OCI-LY1 (cell line): ENCODE data around the gene ROR1.

ENCODE experiments used
- H2AFZ ChIP-seq: fragments of 200-600 bp; sonication (generic), shearing (Covaris generic); 2 replicates; pipeline ENCODE4 v1.6.0; 2014; ENCODE audit warnings: antibody characterized with exemption, mild to moderate bottlenecking, low read length
- H3F3A ChIP-seq: fragments of 200-600 bp; sonication (generic), shearing (Covaris generic); 2 replicates; pipeline ENCODE4 v1.6.0; 2014; ENCODE audit warnings: mild to moderate bottlenecking, antibody characterized with exemption, low read length, moderate library complexity; ENCODE audit not compliant: insufficient read depth
- H3K27ac ChIP-seq: fragments of 200-600 bp; sonication (generic); 2 replicates; pipeline ENCODE4 v1.5.1; 2014; ENCODE audit warnings: low read length, mixed run types, mild to moderate bottlenecking, low read depth; ENCODE audit not compliant: poor library complexity, severe bottlenecking
- H3K27me3 ChIP-seq: fragments of 200-600 bp; sonication (generic); 2 replicates; pipeline ENCODE4 v1.6.0; 2014; ENCODE audit warnings: antibody characterized with exemption, mild to moderate bottlenecking, low read length, moderate library complexity; ENCODE audit not compliant: insufficient read depth
- H3K36me3 ChIP-seq: fragments of 200-600 bp; sonication (generic); 2 replicates; pipeline ENCODE4 v1.6.1; 2014; ENCODE audit warnings: mild to moderate bottlenecking, antibody characterized with exemption, low read length, moderate library complexity, mixed read lengths; ENCODE audit not compliant: insufficient read depth
- H3K4me1 ChIP-seq: fragments of 200-600 bp; sonication (generic); 2 replicates; pipeline ENCODE4 v1.5.1; 2014; ENCODE audit warnings: mild to moderate bottlenecking, low read length, moderate library complexity; ENCODE audit not compliant: insufficient read depth, severe bottlenecking
- H3K4me2 ChIP-seq: fragments of 200-600 bp; sonication (generic), shearing (Covaris generic); 2 replicates; pipeline ENCODE4 v1.6.1; 2014; ENCODE audit warnings: low read length
- H3K4me3 ChIP-seq: fragments of 200-600 bp; sonication (generic); 2 replicates; pipeline ENCODE4 v1.5.1; 2014; ENCODE audit warnings: low read length, low read depth, mild to moderate bottlenecking, mixed read lengths; ENCODE audit not compliant: poor library complexity, severe bottlenecking
- H3K79me2 ChIP-seq: fragments of 200-600 bp; shearing (Covaris generic); 2 replicates; pipeline ENCODE4 v1.6.1; 2016; ENCODE audit warnings: mixed run types, low read length, mixed read lengths; ENCODE audit not compliant: insufficient read depth
- H3K9ac ChIP-seq: fragments of 200-600 bp; sonication (generic), shearing (Covaris generic); 2 replicates; pipeline ENCODE4 v1.6.1; 2014; ENCODE audit warnings: mild to moderate bottlenecking, low read length, mixed read lengths
- H3K9me2 ChIP-seq: fragments of 200-600 bp; sonication (generic), shearing (Covaris generic); 2 replicates; pipeline ENCODE4 v1.6.1; 2014; ENCODE audit warnings: low read depth, mild to moderate bottlenecking, low read length, mixed read lengths
- H3K9me3 ChIP-seq: fragments of 200-600 bp; shearing (Covaris generic); 2 replicates; pipeline ENCODE4 v1.6.1; 2014; ENCODE audit warnings: low read length, mixed read lengths
- H4K20me1 ChIP-seq: fragments of 200-600 bp; sonication (generic), shearing (Covaris generic); 2 replicates; pipeline ENCODE4 v1.6.0; 2016; ENCODE audit warnings: mild to moderate bottlenecking, low read length; ENCODE audit not compliant: insufficient read depth
- EZH2 ChIP-seq: fragments of 200-600 bp; sonication (generic), shearing (Covaris generic); IDR thresholded peaks from 2 replicates; pipeline ENCODE4 v1.8.0; 2017; ENCODE audit warnings: borderline replicate concordance, mixed run types, mild to moderate bottlenecking, antibody characterized with exemption, low read length, moderate library complexity, mixed read lengths
- TF ChIP-seq, protein P1 (sequence below): fragments of 200-600 bp; sonication (generic), shearing (Covaris generic); IDR thresholded peaks from 2 replicates; pipeline ENCODE4 v1.5.1; 2017; ENCODE audit warnings: mild to moderate bottlenecking, antibody characterized with exemption, low read length, moderate library complexity, mixed read lengths

The ROR1 gene

DNA sequence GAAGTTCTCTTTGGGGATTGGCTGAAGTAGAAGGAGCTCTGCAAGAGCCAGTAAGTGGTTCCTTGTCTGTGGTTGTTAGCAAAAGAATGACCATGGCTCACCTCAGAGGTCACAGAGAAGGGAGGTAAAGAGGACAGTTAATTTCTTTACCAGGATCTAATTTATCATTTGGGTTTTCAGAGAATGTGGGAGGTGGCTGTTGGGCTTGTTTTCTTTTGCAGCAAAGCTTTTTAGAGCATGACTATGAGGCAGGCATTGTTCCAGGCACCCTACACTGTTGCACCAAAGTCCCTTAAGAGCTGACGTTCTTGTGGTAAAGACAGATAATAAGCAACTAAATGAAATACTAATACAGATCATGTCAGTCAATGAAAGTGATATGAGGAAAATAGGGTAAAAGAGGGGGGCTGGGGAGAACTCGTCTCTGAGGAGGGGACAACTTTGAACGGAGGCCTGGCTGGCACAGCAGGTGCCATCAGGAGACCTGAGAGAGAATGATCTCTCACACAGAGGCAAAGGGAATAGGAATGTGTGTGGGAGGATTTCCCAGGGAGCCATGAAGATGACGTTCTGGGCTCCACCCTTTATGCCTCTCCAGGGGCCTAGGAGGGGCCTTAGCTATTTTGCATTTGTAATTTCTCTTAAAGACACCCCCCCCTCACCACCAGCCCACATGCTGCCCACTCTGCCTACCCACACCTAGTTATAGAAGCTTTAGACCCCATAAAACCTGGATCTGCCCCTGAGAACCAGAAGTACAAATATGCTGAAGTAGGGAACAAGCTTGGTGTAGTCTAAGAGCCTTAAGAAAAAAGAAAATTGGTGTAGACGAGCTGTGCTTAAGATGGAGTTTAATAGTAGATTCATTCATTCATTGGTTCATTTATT, 177.5 kb downstream of the ROR1 start:
- TF ChIP-seq, protein P1, sequence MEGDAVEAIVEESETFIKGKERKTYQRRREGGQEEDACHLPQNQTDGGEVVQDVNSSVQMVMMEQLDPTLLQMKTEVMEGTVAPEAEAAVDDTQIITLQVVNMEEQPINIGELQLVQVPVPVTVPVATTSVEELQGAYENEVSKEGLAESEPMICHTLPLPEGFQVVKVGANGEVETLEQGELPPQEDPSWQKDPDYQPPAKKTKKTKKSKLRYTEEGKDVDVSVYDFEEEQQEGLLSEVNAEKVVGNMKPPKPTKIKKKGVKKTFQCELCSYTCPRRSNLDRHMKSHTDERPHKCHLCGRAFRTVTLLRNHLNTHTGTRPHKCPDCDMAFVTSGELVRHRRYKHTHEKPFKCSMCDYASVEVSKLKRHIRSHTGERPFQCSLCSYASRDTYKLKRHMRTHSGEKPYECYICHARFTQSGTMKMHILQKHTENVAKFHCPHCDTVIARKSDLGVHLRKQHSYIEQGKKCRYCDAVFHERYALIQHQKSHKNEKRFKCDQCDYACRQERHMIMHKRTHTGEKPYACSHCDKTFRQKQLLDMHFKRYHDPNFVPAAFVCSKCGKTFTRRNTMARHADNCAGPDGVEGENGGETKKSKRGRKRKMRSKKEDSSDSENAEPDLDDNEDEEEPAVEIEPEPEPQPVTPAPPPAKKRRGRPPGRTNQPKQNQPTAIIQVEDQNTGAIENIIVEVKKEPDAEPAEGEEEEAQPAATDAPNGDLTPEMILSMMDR = no peak

GRCh38 chr1:63954187-63954586, 180.4 kb downstream of the ROR1 start:
- Histone ChIP-seq H3K27ac (no peak overlapping the region), H3K4me3 (no peak overlapping the region), H3K27me3 (0 out of 2 replicates have a peak, but pooled peaks cover 2% of the 10 kb centered on the region), H3K4me2 (no peak overlapping the region), H4K20me1 (no peaks in the 10 kb centered on the region), H3K9ac (no peak overlapping the region), H3K36me3 (no peaks in the 10 kb centered on the region), H3K9me3 (no peaks in the 10 kb centered on the region), H3F3A (no peaks in the 10 kb centered on the region), H3K4me1 (no peaks in the 10 kb centered on the region), H3K79me2 (no peaks in the 10 kb centered on the region), H2AFZ (no peak overlapping the region), H3K9me2 (no peaks in the 10 kb centered on the region)
- TF ChIP-seq, protein P1 = no peak
- TF ChIP-seq EZH2 = no peak

More for the DNA sequence above, 177.5 kb downstream of the ROR1 start:
- no peak overlapping the region for H3K9ac ChIP-seq
- no peaks in the 10 kb centered on the region for H3K79me2 ChIP-seq
- no peaks in the 10 kb centered on the region for H3K36me3 ChIP-seq
- H3K4me3 ChIP-seq = no peak overlapping the region
- no peaks in the 10 kb centered on the region for H3K9me2 ChIP-seq
- no peak overlapping the region for H3K4me2 ChIP-seq
- no peak overlapping the region for H3K27ac ChIP-seq
- H3K4me1 ChIP-seq = no peaks in the 10 kb centered on the region
- no peak overlapping the region for H2AFZ ChIP-seq
- H4K20me1 ChIP-seq = no peaks in the 10 kb centered on the region
- no peaks in the 10 kb centered on the region; the same call in 1 of the 2 replicates for H3K27me3 ChIP-seq
- H3F3A ChIP-seq = no peaks in the 10 kb centered on the region
- H3K9me3 ChIP-seq = no peaks in the 10 kb centered on the region

DNA sequence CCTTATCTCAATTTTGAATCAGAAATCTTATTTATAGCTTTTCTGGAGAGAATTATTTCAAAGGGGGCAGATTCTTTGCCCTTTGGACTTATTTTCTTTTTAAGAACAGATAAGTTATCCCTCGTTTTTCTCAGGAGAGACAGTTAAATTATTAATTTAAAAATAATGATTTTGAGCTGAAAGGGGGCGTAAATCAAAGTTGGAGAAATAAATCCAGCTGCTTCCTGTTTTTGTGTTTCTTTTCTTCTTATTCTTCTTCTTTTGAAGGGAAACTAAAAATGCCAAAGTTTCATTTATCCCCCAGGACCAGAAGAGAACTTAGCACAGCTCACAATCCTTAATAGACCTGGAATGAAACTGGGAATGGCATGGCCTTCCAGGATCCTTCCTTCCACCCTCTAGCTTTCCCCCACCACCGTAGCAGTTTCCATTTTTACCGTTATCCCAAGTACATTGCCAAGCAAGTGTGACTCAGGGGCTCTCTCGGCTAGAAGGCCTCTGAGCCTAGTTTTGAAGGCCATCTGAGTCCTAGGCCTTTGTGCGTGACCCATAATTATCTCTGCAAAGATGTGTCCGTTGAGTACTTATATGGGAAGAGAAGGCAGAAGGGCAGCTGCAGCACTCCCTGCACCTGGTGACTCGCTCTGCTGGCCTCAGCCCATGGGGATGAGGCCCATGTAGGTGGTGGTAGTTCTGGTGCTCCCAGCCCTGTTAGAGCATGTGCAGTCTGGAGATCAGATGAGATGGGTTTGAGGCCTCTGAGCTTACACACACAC, 181.7 kb downstream of the ROR1 start:
- 0 out of 2 replicates have a peak, but pooled peaks cover 3% of the 10 kb centered on the region for H3K27me3 ChIP-seq
- H2AFZ ChIP-seq = no peak overlapping the region
- no peaks in the 10 kb centered on the region for H4K20me1 ChIP-seq
- no peaks in the 10 kb centered on the region for H3K9me3 ChIP-seq
- no peak overlapping the region for H3K9ac ChIP-seq
- no peaks in the 10 kb centered on the region for H3F3A ChIP-seq
- no peaks in the 10 kb centered on the region for H3K9me2 ChIP-seq
- no peaks in the 10 kb centered on the region for H3K36me3 ChIP-seq
- H3K4me2 ChIP-seq = no peak overlapping the region
- H3K4me1 ChIP-seq = no peaks in the 10 kb centered on the region
- no peak overlapping the region for H3K27ac ChIP-seq
- H3K4me3 ChIP-seq = no peak overlapping the region
- TF ChIP-seq, protein P1 = no peak
- no peak for TF ChIP-seq EZH2
- no peaks in the 10 kb centered on the region for H3K79me2 ChIP-seq
